Stimulated activated naive CD8-positive, alpha-beta T cell treated with anti-CD3 and anti-CD28 coated beads, Interleukin-15, Interleukin-2, amounts not matched to agents 100 ng/mL and 50 ng/mL, for 24 hours (primary cell): ENCODE data around the gene RASL12.
"Not testable (repeated sequence)": the region's sequence is repeated elsewhere in the genome, so short reads cannot be mapped to it uniquely, and the experiment has no call there.

ENCODE experiments used
- H3K27ac Mint-ChIP-seq: one replicate; pipeline ENCODE4 v1.8.0; 2021; ENCODE audit warnings: mild to moderate bottlenecking, mixed read lengths
- H3K27me3 Mint-ChIP-seq: one replicate; pipeline ENCODE4 v1.8.0; 2021; ENCODE audit warnings: mixed read lengths
- H3K36me3 Mint-ChIP-seq: one replicate; pipeline ENCODE4 v1.8.0; 2021; ENCODE audit warnings: low read depth, mixed read lengths
- H3K4me1 Mint-ChIP-seq: one replicate; pipeline ENCODE4 v1.8.0; 2021; ENCODE audit warnings: low read depth, mixed read lengths
- H3K4me3 Mint-ChIP-seq: one replicate; pipeline ENCODE4 v1.8.0; 2021; ENCODE audit warnings: mild to moderate bottlenecking, mixed read lengths
- H3K9me3 Mint-ChIP-seq: one replicate; pipeline ENCODE4 v1.8.0; 2021; ENCODE audit warnings: mixed read lengths

The RASL12 gene

GRCh38 chr15:65020419-65020818, 47.4 kb downstream of the RASL12 start:
- Mint-ChIP-seq H3K9me3 (no peaks in the 10 kb centered on the region), H3K27ac (no peak overlapping the region), H3K4me3 (no peak overlapping the region), H3K27me3 (no peaks in the 10 kb centered on the region), H3K36me3 (peaks cover 68% of the 10 kb centered on the region), H3K4me1 (peaks cover 4% of the 10 kb centered on the region)

DNA sequence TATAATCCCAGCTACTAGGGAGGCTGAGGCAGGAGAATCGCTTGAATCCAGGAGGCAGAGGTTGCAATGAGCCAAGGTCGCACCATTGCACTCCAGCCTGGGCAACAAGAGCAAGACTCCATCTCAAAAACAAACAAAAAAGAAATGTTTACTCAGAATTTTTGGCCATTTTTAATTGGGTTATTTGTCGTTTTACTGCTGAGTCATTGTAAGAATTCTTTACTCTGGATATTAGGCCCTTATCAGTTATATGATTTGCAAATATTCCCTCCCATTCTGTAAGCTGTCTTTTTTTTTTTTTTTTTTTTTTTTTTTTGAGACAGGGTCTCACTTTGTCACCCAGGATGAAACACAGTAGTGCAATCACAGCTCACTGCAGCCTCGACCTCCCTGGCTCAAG, 56.6 kb downstream of the RASL12 start:
- not testable (repeated sequence) for H3K27ac Mint-ChIP-seq, H3K9me3 Mint-ChIP-seq, H3K4me3 Mint-ChIP-seq, H3K27me3 Mint-ChIP-seq, H3K4me1 Mint-ChIP-seq
- H3K36me3 Mint-ChIP-seq, result peaks cover 57% of the 10 kb centered on the region

GRCh38 chr15:65008983-65009382, 58.8 kb downstream of the RASL12 start:
- peaks cover 4% of the 10 kb centered on the region for H3K9me3 Mint-ChIP-seq
- H3K36me3 Mint-ChIP-seq, result peaks cover 48% of the 10 kb centered on the region
- H3K27me3 Mint-ChIP-seq, result no peaks in the 10 kb centered on the region
- no peak overlapping the region for H3K27ac Mint-ChIP-seq
- H3K4me1 Mint-ChIP-seq, result no peaks in the 10 kb centered on the region
- no peak overlapping the region for H3K4me3 Mint-ChIP-seq

DNA sequence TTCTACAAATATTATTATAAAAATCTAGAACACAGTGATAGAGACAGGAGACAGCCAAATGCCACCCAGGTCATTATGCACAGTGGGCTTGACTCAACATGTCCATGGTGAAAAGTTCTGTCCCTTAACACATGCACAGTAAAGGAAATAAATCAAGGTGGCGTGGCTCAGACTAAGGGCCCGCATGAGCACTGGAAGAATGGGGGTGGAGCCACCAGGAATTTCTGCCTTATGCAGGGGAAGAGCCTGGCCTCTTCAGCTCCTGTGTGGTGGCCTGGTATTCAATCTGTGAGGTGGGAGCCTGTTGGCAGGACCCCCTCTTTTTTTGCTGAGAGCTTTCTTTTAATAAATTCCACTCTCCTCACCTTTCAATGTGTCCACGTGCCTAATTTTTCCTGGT, 60.9 kb downstream of the RASL12 start:
- no peaks in the 10 kb centered on the region for H3K4me1 Mint-ChIP-seq
- no peaks in the 10 kb centered on the region for H3K27me3 Mint-ChIP-seq
- H3K4me3 Mint-ChIP-seq, result no peak overlapping the region
- no peak overlapping the region for H3K27ac Mint-ChIP-seq
- peaks cover 40% of the 10 kb centered on the region for H3K36me3 Mint-ChIP-seq
- H3K9me3 Mint-ChIP-seq, result no peaks in the 10 kb centered on the region

DNA sequence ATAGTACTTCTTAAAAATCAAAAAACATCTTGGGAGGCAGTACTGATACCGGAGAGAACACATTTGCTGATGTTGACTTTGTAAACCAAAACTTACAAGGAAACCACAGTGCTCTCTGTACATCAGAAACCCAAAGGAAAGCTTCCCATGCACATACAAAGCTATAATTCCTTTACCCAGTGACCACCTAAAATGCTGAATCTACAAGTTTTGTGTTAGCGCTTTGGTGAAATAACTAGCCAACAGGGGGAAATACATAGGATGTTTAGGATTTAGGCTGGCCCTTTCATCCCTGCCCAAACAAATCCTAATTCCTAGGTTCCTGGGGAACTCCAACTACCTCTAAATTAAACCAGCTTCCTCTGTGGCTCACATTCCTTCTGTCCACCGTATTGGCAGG, 62.8 kb downstream of the RASL12 start:
- Mint-ChIP-seq H3K36me3 (peaks cover 25% of the 10 kb centered on the region), H3K27ac (no peak overlapping the region), H3K4me3 (no peak overlapping the region), H3K4me1 (no peaks in the 10 kb centered on the region), H3K27me3 (no peaks in the 10 kb centered on the region), H3K9me3 (no peaks in the 10 kb centered on the region)
